ENCODE measurements around the gene ATP5MG. TPM values are rescaled to one million over a fixed set of nuclear protein-coding genes. Genes with fewer than 3 reads are reported as not detected.

ATP5MG gene
- polyA plus RNA-seq, 1 donor (not counting 4 experiments of a cell fraction or from before 2014, with no cell fraction given): 463 TPM

GRCh38 chr11:118435290-118435892, 34.0 kb downstream of the ATP5MG start:
- Histone ChIP-seq H3K4me2 (ENCODE audit: control insufficient read depth, extremely low read depth, insufficient read depth, low read depth, low read length) (peak overlapping the region; percentile 95), H3K27ac (ENCODE audit: control insufficient read depth, insufficient read depth, low read length) (peak overlapping the region; percentile 69), H3K36me3 (ENCODE audit: control insufficient read depth in 2 of 2, extremely low read depth in 1 of 2, insufficient read depth in 2 of 2, low read length in 2 of 2) (no peaks in the 10 kb centered on the region), H3K27me3 (ENCODE audit: control insufficient read depth, extremely low read depth, insufficient read depth, low read length) (no peaks in the 10 kb centered on the region), H3K9ac (ENCODE audit: control insufficient read depth, extremely low read depth, insufficient read depth, low read length) (peak overlapping the region; percentile 61), H3K9me1 (ENCODE audit: control insufficient read depth, extremely low read depth, insufficient read depth, low read length) (no peaks in the 10 kb centered on the region), H3K9me3 (ENCODE audit: control insufficient read depth, low read depth, low read length) (no peaks in the 10 kb centered on the region), H3K79me2 (ENCODE audit: control insufficient read depth, insufficient read depth, low read length) (peaks cover 38% of the 10 kb centered on the region), H3K4me1 (ENCODE audit: control insufficient read depth, extremely low read depth, insufficient read depth, low read length) (peaks cover 20% of the 10 kb centered on the region), H3K4me3 (ENCODE audit: control insufficient read depth in 2 of 3, extremely low read depth in 1 of 3, insufficient read depth in 2 of 3, low read depth in 1 of 3, low read length in 3 of 3) (peak overlapping the region; percentile 72 to 94 (median 89)), H2AFZ (ENCODE audit: control insufficient read depth, low read length) (peak overlapping the region; percentile 92), H4K20me1 (ENCODE audit: control insufficient read depth, extremely low read depth, insufficient read depth, low read length) (peaks cover 10% of the 10 kb centered on the region)
- dilution Hi-C loops (cut with MboI; ENCODE audit: extremely low pct_ligation_motif_present, low sequenced_read_pairs): no loop called here
- DNase-seq (ENCODE audit: low read depth, low spot score) (no peak), FAIRE-seq (no peak)
- TF ChIP-seq EZH2 (IDR thresholded peaks at IDR 0.05; ENCODE audit: low read length) (no peak), CTCF (optimal IDR thresholded peaks at IDR 0.05 in 1 of 3, IDR thresholded peaks at IDR 0.05 in 1 of 3, conservative IDR thresholded peaks at IDR 0.05 in 1 of 3; ENCODE audit: extremely low read depth in 1 of 3, insufficient read depth in 2 of 3, low read length in 3 of 3) (no peak)

- TF ChIP-seq CTCF (optimal IDR thresholded peaks at IDR 0.05 in 1 of 3, IDR thresholded peaks at IDR 0.05 in 1 of 3, conservative IDR thresholded peaks at IDR 0.05 in 1 of 3; ENCODE audit: extremely low read depth in 1 of 3, insufficient read depth in 2 of 3, low read length in 3 of 3): no peak
- TF ChIP-seq EZH2 (IDR thresholded peaks at IDR 0.05; ENCODE audit: low read length): no peak
- H3K9me3 ChIP-seq (ENCODE audit: control insufficient read depth, low read depth, low read length): no peaks in the 10 kb centered on the region
- H3K27me3 ChIP-seq (ENCODE audit: control insufficient read depth, extremely low read depth, insufficient read depth, low read length): no peaks in the 10 kb centered on the region
- peaks cover 45% of the 10 kb centered on the region for H3K79me2 ChIP-seq (ENCODE audit: control insufficient read depth, insufficient read depth, low read length)
- no peaks in the 10 kb centered on the region for H3K9me1 ChIP-seq (ENCODE audit: control insufficient read depth, extremely low read depth, insufficient read depth, low read length)
- H3K4me1 ChIP-seq (ENCODE audit: control insufficient read depth, extremely low read depth, insufficient read depth, low read length): peaks cover 20% of the 10 kb centered on the region
- dilution Hi-C loops (cut with MboI; ENCODE audit: extremely low pct_ligation_motif_present, low sequenced_read_pairs): no loop called here
- FAIRE-seq (no peak), DNase-seq (ENCODE audit: low read depth, low spot score) (peak; percentile 50)
- peak within 1 kb of the TSS; percentile 69 for H3K27ac ChIP-seq (ENCODE audit: control insufficient read depth, insufficient read depth, low read length)
- H3K36me3 ChIP-seq (ENCODE audit: control insufficient read depth in 2 of 2, extremely low read depth in 1 of 2, insufficient read depth in 2 of 2, low read length in 2 of 2): no peaks in the 10 kb centered on the region
- peak within 1 kb of the TSS; percentile 95 for H3K4me2 ChIP-seq (ENCODE audit: control insufficient read depth, extremely low read depth, insufficient read depth, low read depth, low read length)
- peak within 1 kb of the TSS; percentile 92 for H2AFZ ChIP-seq (ENCODE audit: control insufficient read depth, low read length)
- H3K4me3 ChIP-seq (ENCODE audit: control insufficient read depth in 2 of 3, extremely low read depth in 1 of 3, insufficient read depth in 2 of 3, low read depth in 1 of 3, low read length in 3 of 3): peak within 1 kb of the TSS; percentile 87 to 94 (median 89)
- peaks cover 10% of the 10 kb centered on the region for H4K20me1 ChIP-seq (ENCODE audit: control insufficient read depth, extremely low read depth, insufficient read depth, low read length)
- peak within 1 kb of the TSS; percentile 81 for H3K9ac ChIP-seq (ENCODE audit: control insufficient read depth, extremely low read depth, insufficient read depth, low read length)
Measured at GRCh38 chr11:118435893-118436624, 34.7 kb downstream of the ATP5MG start, which contains the start of gene KMT2A. KMT2A (plus strand) TSS chr11:118436492; CDS start chr11:118436513, 21 bp downstream.
